Smooth muscle cell of the brain vasculature (primary cell): ENCODE data around the gene DCLK1.

ENCODE experiments used
- DNase-seq: peaks from one replicate; pipeline ENCODE4 v3.0.0-alpha.2; 2012; ENCODE audit warnings: low read depth, low spot score

DCLK1 gene

GRCh38 chr13:35865341-35866240, 265.6 kb downstream of the DCLK1 start:
- no peak for DNase-seq

GRCh38 chr13:35860661-35861060, 270.5 kb downstream of the DCLK1 start:
- DNase-seq, result no peak

DNA sequence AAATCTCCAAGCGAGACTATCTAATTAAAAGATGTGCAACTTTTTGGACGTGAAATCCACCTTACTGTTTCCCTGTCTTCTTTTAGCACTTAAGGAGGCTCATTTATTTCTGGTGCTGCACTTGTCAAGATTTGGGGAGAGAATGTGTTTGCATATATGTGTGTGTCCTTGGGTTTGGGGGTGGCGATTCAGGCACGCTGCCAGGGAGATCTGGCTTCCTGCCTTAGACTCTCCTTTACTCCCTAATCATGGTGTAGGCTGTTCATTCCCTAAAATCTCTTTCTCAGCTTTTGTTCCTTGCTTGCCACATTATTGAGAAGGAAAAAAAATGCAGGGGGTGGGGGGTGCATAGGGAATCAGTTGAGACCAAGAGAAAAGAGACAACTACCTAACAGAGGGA, 271.2 kb downstream of the DCLK1 start:
- no peak for DNase-seq

DNA sequence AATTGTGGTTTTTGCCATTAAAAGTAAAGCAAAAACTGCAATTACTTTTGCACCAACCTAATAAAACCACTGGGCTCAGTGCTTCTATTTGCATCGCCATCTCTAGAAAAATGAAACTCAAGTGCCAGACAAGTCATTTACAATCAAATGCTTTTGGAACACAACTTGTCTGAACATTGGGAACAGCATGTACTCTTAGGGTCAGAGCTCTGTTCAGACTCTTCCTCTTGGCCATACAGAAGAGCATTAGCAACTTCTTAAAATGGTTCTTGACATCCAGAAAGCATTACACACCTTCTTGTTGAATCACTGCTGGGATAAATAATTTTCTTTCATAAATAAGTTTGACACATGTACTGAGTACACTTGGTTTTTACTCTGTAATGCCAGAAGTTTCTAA, 272.5 kb downstream of the DCLK1 start:
- no peak for DNase-seq

GRCh38 chr13:35857769-35858168, 273.4 kb downstream of the DCLK1 start:
- no peak for DNase-seq

DNA sequence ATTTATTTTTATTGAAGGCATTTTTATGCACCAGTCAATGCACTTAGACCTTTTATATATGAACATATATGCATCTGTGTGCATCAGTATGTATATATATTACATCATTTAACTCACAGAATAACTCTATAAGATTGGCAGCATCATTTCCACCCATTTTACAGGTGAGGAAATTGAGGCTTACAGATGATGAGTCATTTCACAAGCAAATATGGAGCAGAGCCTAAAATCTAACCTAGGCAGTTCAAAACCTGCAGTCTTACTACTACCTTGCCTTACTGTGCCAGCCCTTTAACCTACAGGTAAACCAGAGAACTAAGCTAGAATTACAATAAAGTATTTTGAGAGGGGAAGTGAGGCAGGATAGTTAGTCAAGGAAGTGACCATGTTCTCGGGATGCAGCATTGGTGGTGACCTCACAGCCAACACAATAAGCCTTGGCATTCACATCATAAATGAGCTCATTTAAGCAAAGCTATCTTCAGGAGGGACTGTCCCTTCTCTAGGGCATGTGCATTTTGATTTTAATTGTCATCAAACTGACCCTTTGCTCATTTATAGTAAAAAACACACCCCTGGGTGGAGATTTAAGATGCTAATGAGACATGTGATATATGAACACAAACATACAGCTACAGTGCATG, 274.3 kb downstream of the DCLK1 start:
- DNase-seq, result no peak

GRCh38 chr13:35856084-35856483, 275.1 kb downstream of the DCLK1 start:
- no peak for DNase-seq

DNA sequence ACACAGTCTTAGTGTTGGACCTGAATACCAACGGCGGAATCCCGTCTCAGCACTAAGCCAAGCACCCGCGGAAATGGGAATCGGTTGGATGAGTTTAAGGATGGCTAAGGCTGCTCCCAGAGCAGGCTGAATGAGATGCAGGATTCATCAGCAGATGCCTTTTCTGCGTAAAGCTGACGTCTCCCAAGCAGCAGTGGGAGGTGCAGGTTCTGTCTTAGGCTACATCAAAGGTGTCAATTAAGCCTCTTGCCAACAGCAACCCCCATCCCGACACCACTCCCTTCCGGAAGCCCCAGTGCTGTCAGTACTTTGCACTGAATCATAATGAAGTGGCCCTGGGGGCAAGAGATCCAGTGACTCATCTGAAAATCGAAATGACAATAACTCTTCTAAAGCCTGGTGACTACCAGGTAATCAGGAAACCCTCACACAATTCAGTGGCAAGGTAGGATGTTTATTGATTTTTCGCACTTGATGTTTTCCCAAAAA, 275.6 kb downstream of the DCLK1 start:
- no peak for DNase-seq

- DNase-seq, result no peak
Measured at GRCh38 chr13:35854286-35854685, 276.9 kb downstream of the DCLK1 start.

DNA sequence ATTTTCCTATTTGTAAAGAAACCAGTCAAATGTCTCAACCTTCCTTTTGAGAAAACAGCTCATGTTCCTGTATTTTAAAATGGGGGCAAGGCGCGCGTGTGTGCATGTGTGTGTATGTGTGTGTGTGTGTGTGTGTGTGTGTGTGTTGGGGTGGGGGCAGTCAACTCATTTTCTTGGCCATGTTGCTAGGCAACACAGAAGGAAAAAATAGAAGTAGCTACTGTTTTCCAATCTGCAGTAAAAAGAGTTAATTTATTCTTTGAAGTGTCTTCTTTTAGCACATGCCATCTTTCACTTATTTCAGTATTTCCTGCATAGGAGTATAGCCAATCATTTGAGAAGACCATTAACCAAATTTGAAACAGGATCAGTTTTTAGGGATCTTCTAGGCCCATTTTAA, 279.3 kb downstream of the DCLK1 start:
- no peak for DNase-seq

- no peak for DNase-seq
Measured at GRCh38 chr13:35851356-35851755, 279.8 kb downstream of the DCLK1 start.

DNA sequence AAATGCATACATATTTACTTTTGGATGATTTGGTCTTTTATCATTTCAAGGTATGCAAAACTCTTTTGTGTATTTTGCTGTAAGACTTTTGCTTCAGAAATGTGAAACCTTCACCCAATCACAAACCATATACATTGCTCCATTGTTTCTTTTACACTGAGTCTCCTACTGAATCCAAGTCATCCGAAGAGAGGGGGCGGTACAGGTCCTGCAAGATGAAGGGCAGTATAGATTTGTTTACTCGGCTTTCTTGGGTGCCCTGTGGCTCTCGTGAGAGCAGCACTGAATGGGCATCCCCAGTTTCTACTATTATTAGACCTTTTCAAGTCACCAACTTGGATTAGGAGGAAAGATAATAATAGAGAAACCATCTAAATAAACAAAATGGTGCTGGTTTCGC, 280.6 kb downstream of the DCLK1 start:
- DNase-seq, result no peak

DNA sequence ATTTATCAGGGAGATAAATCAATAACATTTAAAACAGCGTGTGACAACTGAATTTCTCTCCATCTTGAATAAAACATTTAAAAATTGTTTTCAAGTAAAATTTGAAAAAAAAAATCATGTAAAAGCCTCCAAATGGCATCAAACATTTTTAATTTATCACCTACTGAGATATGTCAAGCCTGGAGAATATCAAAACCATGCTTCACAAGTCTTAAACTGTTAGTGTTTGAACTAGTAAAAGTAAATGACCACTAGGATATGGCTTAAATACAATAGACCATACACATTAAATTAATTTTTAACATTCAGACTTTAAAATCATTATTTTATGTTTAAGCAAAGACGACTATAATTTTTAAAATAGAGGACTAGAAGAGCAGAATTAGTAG, 281.9 kb downstream of the DCLK1 start:
- no peak for DNase-seq

- no peak for DNase-seq
Measured at GRCh38 chr13:35848336-35849255, 282.6 kb downstream of the DCLK1 start.

DNA sequence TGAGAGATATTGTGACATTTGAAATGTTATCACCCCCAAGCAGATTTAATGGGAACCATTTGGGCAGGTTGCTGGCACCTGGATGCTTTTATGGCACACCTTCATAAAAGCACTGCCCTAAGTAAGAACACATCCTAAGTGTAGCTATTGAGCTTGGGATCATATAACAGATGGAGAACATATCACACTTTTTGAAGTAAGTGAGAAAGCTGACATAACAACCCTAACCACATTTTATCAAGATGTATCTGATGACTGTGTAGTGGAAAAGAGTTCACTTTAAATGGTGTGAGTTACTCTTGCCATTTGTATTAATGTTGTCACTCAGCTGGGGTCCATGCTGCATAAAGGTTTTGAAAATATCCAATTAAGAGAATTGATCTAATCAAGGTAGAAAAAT, 287.9 kb downstream of the DCLK1 start:
- DNase-seq, result no peak

DNA sequence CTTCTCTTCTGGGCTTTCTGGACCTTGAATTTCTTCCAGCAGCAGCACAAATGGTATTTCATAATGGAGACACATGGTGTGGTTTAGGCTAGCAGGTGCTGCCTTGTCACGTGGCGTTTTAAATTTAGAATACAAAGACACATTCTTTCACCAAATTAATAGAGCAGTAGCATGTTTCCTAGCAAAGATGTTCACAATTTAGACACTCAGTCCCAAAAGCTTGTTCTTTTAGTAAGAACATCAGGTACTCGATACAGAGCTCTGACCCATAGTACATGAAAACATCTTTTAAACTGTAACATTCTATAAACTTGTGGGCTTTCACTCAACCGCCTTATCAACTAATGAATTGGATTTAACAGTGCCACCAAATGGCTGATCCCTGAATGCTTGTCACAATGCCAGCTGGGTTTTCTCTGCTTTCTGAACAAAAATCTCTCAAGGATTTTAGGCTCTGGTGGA, 290.1 kb downstream of the DCLK1 start:
- DNase-seq, result no peak

- no peak for DNase-seq
Measured at GRCh38 chr13:35839806-35840205, 291.4 kb downstream of the DCLK1 start.

GRCh38 chr13:35838356-35838755, 292.8 kb downstream of the DCLK1 start:
- no peak for DNase-seq

DNA sequence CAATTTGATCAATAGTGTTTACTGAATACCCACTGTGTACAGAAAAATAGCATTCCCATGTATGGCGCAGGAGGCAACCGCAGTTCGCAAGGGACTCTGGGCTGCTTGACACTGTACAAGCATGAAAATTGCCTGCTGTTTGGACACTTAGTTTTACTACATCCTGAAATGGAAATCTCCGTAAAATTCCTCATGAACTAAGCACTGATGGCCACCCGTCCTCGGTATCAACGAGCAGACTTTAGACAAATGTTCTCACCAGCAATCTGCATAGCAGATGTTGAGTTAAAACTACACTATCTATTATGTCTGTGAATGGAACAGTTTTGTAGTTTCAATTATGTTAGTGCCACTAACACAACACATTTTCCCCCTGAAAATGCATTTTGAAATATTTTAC, 294.7 kb downstream of the DCLK1 start:
- DNase-seq, result no peak

GRCh38 chr13:35835989-35836388, 295.2 kb downstream of the DCLK1 start:
- no peak for DNase-seq

DNA sequence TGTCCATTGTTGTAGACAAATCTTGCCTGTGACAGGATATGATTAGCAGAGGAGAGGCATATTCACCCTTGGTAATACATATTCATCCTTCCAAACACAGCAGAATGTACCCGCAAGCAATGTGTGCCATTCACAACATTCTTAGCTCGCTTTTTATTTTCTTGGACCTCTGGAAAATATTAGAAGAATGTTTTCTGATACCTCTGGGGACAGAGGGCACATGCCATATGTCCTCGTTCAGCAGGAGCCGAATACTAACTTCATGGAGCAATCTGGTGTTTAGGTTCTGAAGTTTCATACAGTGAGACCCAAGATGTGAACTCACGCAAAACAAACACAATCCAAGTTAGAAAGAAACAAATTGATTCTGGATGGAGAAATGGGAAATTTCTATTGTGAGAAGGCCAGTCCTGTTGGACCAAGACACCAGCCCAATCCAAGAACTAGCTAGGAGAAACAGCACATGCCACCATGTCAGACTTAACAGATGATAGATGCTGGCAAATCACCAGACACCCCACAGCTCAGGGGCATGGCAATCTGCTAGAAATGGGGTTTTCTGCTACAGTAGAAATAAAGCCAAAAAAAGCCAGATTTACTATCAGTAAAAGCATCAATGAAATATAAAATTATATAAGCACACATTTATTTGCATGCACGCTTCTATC, 297.4 kb downstream of the DCLK1 start:
- DNase-seq, result no peak
